MM.1S (cell line): Measurements from ENCODE around the gene LTV1.

Experiments used
- DNase-seq: peaks from one replicate; pipeline ENCODE4 v3.0.0-alpha.2; 2015
- H2AFZ ChIP-seq: fragments of 300-600 bp; sonication (generic); 2 replicates; pipeline ENCODE4 v1.6.0; 2016; ENCODE audit warnings: antibody characterized with exemption, low read length
- H3F3A ChIP-seq: fragments of 300-600 bp; sonication (generic); 2 replicates; pipeline ENCODE4 v1.6.1; 2016; ENCODE audit warnings: mild to moderate bottlenecking, antibody characterized with exemption, low read length, moderate library complexity, mixed read lengths; ENCODE audit not compliant: insufficient read depth
- H3K27ac ChIP-seq: fragments of 300-600 bp; sonication (generic); 2 replicates; pipeline ENCODE4 v1.5.1; 2016; ENCODE audit warnings: mild to moderate bottlenecking, low read length
- H3K27me3 ChIP-seq: fragments of 300-600 bp; sonication (generic); replicated peaks from 2 replicates; pipeline ENCODE4 v1.6.0; 2016; ENCODE audit warnings: low read length; ENCODE audit not compliant: insufficient read depth
- H3K36me3 ChIP-seq: fragments of 300-600 bp; sonication (generic); replicated peaks from 2 replicates; pipeline ENCODE4 v1.6.1; 2016; ENCODE audit warnings: mild to moderate bottlenecking, low read length, mixed read lengths; ENCODE audit not compliant: insufficient read depth
- H3K4me1 ChIP-seq: fragments of 300-600 bp; sonication (generic); 2 replicates; pipeline ENCODE4 v1.6.1; 2016; ENCODE audit warnings: low read length, mixed read lengths
- H3K4me2 ChIP-seq: fragments of 300-600 bp; sonication (generic); 2 replicates; pipeline ENCODE4 v1.6.0; 2016; ENCODE audit warnings: low read depth, low read length
- H3K4me3 ChIP-seq: fragments of 300-600 bp; sonication (generic); 2 replicates; pipeline ENCODE4 v1.5.1; 2016; ENCODE audit warnings: low read length, mixed read lengths
- H3K79me2 ChIP-seq: fragments of 300-600 bp; sonication (generic); 2 replicates; pipeline ENCODE4 v1.6.1; 2016; ENCODE audit warnings: mixed run types, low read length, mixed read lengths
- H3K9ac ChIP-seq: fragments of 300-600 bp; sonication (generic); 2 replicates; pipeline ENCODE4 v1.6.1; 2016; ENCODE audit warnings: low read length, mixed read lengths
- H3K9me2 ChIP-seq: fragments of 300-600 bp; sonication (generic); replicated peaks from 2 replicates; pipeline ENCODE4 v1.6.1; 2016; ENCODE audit warnings: mild to moderate bottlenecking, low read length, mixed read lengths; ENCODE audit not compliant: insufficient read depth
- H3K9me3 ChIP-seq: fragments of 300-600 bp; sonication (generic); replicated peaks from 2 replicates; pipeline ENCODE4 v1.6.1; 2016; ENCODE audit warnings: mild to moderate bottlenecking, low read length, mixed read lengths; ENCODE audit not compliant: insufficient read depth
- H4K20me1 ChIP-seq: fragments of 300-600 bp; sonication (generic); 2 replicates; pipeline ENCODE4 v1.6.1; 2016; ENCODE audit warnings: mild to moderate bottlenecking, low read length, moderate library complexity, mixed read lengths; ENCODE audit not compliant: insufficient read depth
- EZH2 ChIP-seq: fragments of 300-600 bp; sonication (generic); optimal IDR thresholded peaks from 2 replicates; pipeline ENCODE3; 2017; ENCODE audit warnings: low read depth, mild to moderate bottlenecking, antibody characterized with exemption, low read length, mixed read lengths
- EZH2phosphoT487 ChIP-seq: fragments of 300-600 bp; sonication (generic); IDR thresholded peaks from 2 replicates; pipeline ENCODE4 v1.6.1; 2018; ENCODE audit warnings: antibody characterized with exemption, low read length
- TF ChIP-seq, protein P1 (sequence below): fragments of 300-600 bp; sonication (generic); IDR thresholded peaks from 2 replicates; pipeline ENCODE4 v1.5.1; 2016; ENCODE audit warnings: antibody characterized with exemption, low read length, mixed read lengths

The LTV1 gene

DNA sequence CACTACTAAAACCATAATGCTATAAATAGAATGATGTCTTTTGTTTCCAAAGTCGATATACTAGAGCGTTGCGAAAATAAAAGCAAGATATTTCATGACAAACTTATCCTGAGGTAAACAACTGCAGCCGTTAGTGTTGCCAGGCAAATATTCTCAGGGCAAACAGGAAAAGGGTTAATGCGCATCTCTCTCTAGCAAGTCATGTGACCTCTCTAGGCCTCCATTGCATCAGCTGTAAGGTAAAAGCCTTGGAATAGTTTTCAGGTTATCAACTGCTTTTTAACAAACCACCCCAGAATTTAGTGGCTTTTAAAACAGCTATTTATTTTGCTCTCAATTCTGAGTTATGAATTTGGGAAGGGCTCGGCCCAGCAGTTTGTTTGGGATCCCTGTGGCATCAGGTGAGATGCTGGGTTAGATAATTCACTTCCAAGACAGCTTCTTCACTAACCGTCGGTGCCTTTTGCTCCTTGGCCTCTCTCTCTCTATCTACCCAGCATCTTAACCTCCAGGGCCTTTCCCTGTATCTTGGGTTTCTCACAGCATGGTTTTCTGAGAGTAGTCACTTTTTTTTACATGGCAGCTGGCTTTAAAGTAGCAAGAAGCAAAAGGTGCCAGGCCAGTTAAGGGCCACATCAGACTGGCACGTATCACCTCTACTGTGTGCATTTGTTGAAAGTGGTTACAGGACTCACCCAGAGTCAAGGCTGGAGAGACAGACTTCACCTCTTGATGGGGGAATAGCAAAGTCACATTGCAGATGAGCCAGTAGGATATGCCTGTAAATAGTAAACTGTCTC is 39.2 kb upstream of the LTV1 start:
- Histone ChIP-seq H3K79me2 (no peaks in the 10 kb centered on the region), H3K9me3 (no peaks in the 10 kb centered on the region), H3K9ac (no peak overlapping the region), H3K36me3 (no peaks in the 10 kb centered on the region), H3K9me2 (no peaks in the 10 kb centered on the region), H3K4me2 (no peak overlapping the region), H3K27me3 (no peaks in the 10 kb centered on the region), H2AFZ (no peak overlapping the region), H3K4me3 (no peak overlapping the region), H4K20me1 (no peaks in the 10 kb centered on the region), H3K4me1 (no peaks in the 10 kb centered on the region), H3K27ac (no peak overlapping the region), H3F3A (no peaks in the 10 kb centered on the region)
- no peak for DNase-seq
- TF ChIP-seq EZH2 (no peak), EZH2phosphoT487 (no peak)
- TF ChIP-seq, protein P1, sequence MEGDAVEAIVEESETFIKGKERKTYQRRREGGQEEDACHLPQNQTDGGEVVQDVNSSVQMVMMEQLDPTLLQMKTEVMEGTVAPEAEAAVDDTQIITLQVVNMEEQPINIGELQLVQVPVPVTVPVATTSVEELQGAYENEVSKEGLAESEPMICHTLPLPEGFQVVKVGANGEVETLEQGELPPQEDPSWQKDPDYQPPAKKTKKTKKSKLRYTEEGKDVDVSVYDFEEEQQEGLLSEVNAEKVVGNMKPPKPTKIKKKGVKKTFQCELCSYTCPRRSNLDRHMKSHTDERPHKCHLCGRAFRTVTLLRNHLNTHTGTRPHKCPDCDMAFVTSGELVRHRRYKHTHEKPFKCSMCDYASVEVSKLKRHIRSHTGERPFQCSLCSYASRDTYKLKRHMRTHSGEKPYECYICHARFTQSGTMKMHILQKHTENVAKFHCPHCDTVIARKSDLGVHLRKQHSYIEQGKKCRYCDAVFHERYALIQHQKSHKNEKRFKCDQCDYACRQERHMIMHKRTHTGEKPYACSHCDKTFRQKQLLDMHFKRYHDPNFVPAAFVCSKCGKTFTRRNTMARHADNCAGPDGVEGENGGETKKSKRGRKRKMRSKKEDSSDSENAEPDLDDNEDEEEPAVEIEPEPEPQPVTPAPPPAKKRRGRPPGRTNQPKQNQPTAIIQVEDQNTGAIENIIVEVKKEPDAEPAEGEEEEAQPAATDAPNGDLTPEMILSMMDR: no peak

DNA sequence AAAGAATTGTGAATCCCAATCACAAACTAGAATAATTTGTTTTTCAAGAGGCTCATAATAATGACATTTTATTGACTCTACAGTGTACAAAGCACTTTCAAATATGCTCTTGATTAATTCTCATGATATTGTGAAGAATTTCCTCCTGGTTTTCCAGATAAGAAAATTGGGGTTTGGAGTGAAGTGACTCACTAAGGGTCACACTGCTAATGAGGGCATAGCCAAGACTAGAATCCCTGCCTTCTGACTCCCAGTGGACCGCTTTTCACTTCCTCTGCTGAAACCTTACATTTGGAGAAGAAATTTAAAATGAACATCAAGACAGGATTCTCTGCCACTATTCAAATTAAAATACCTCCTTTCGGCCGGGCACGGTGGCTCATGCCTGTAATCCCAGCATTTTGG is 38.3 kb upstream of the LTV1 start:
- Histone ChIP-seq H3K36me3 (no peaks in the 10 kb centered on the region), H4K20me1 (no peaks in the 10 kb centered on the region), H3K27me3 (no peaks in the 10 kb centered on the region), H3K4me3 (no peak overlapping the region), H3K9me2 (no peaks in the 10 kb centered on the region), H3K4me2 (no peak overlapping the region), H3K4me1 (no peaks in the 10 kb centered on the region), H3K9ac (no peak overlapping the region), H3F3A (no peaks in the 10 kb centered on the region), H3K79me2 (no peaks in the 10 kb centered on the region), H2AFZ (no peak overlapping the region), H3K27ac (no peak overlapping the region), H3K9me3 (no peaks in the 10 kb centered on the region)
- TF ChIP-seq, protein P1: no peak
- TF ChIP-seq EZH2 (no peak), EZH2phosphoT487 (no peak)
- no peak for DNase-seq

DNA sequence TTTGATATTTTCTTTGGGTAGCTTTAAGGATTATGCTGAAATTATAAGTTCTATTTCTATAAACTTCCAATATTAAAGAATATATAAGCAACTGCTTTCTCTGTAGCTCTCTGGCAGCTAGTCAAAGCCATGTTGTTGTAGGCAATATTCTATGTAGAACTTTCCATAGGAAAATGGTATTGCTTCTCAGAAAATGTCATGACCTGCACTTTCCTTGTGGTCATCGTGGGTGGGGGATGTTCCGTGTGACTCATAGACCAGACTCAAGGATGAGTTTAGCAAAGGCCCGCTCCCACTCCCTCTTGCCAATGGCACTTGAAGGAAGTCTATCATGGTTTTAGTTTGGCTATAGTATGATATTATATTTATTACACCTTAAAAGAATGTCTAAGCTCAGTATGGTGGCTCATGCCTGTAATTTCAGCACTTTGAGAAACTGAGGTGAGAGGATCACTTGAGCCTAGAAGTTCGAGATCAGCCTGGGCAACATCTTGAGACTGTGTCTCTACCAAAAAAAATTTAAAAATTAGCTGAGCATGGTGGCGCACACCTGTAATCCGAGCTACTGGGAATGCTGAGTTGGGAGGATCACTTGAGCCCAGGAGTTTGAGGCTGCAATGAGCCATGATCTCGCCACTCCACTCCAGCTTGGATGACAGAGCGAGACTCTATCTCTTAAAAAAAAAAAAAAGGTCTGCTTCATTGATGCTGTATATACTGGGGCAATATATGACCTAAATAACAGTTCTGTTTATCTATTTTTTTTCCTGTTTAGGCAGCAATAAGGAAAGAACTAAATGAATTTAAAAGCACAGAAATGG is 36.6 kb upstream of the LTV1 start:
- no peaks in the 10 kb centered on the region for H3F3A ChIP-seq
- no peaks in the 10 kb centered on the region for H3K9me2 ChIP-seq
- no peak overlapping the region for H3K4me2 ChIP-seq
- no peak overlapping the region for H3K27ac ChIP-seq
- no peaks in the 10 kb centered on the region for H3K79me2 ChIP-seq
- H3K9ac ChIP-seq: no peak overlapping the region
- H3K4me1 ChIP-seq: no peaks in the 10 kb centered on the region
- no peak overlapping the region for H3K4me3 ChIP-seq
- H3K36me3 ChIP-seq: no peaks in the 10 kb centered on the region
- no peak overlapping the region for H2AFZ ChIP-seq
- DNase-seq: no peak
- no peaks in the 10 kb centered on the region for H3K9me3 ChIP-seq
- TF ChIP-seq EZH2phosphoT487: no peak
- H3K27me3 ChIP-seq: no peaks in the 10 kb centered on the region
- no peaks in the 10 kb centered on the region for H4K20me1 ChIP-seq
